ENCODE data around the gene EWSR1.

EWSR1 gene

DNA sequence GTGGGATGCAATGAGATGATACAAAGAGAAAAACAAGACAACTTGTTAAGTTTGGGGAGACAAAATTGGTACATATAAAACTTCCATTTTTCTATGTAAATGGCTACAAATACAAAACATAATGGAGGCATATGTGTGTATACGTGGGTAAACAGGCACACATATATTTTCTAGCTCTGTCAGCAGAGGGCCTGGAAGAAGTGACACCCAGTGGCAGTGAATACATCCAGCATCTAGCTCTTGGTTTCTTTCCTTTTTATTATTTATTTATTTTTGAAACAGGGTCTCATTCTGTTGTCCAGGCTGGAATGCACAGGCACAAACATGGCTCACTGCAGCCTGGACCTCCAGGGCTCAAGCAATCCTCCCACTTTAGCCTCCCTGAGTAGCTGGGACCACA lies 52.5 kb downstream of the EWSR1 start:
- DNase-seq (ENCODE audit: low spot score): no peak

DNA sequence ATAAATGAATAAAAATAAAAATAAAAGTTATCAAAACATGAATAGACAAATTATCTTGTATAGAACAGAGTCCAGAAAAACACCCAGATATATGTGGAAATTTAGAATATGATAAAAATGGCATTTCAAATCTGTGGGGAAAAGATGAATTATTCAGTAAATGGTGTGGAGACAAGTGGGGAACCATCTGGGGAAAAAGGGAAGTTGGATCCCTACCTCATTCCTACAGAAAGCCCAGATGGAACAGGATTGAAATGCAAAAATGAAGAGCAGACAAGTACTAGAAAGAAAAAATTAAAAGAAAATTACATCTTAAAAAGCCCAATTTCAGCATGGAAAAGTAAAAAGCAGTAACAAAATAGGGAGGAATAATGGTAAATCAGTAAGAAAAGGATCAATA lies 55.6 kb downstream of the EWSR1 start:
- no peak for DNase-seq (ENCODE audit: low spot score)

DNA sequence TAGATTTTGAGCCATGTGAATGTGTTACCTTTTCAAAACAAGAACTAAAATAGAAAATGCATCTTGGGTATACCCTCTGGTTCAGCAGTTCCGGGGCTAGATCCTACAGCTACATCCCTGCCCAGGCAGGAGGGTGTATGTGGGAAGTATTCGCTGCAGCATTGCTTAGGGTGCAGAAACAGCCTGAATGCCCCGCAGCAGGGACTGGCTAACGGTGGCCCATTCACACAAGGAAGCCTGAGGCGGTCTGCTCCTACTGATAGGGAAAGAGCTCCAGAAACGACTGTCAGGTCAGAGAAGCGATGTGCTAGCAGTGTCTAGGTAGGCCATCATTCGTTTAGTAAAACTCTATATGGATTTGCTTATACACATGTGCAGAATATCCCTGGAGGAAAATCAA lies 57.3 kb downstream of the EWSR1 start:
- no peak for DNase-seq (ENCODE audit: low spot score)

DNA sequence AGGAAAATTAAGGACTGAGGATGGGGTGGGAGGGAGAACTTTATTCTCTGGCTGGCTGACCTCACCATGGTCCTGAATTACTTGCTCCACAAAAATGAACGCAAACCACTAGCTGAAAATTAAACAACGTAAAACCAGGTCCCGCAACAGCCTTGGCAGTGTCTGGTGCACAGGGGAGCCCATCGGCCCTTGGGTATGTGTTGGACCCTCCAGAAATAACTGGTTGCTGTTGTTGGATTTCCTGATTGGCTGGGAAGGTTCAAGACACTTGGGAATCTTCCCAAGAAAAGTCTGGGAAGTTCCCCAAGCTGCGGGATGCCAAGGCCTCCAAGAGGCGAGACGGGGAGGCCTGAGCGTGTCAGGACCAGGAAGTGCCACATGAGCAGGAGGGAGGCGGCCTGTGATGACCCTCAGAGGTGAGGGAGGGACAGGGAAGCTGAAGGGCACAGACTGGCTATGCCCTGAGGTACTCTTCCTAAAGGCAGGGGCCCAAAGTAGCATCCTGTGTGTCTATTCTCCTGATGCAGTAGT lies 57.8 kb downstream of the EWSR1 start:
- DNase-seq (ENCODE audit: low spot score): no peak

DNA sequence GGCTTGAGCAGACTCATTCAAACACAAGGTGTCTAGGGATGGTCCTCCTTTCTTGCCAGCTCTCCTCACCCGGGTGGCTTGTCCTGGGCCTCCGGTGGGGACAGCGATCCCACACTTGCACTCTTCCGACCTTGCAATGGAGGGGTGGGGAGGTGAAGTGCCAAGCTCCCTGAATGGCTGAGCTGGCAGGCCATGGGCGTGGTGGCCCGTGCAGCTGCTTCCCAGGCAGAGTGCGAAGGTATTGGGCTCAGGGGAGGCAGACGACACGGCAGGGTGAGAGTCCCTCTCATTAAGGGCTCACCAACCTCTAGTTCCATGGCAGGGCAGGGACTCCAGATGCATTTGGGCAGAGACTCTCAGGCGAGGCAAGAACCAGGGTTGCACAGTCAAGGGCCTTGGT lies 58.4 kb downstream of the EWSR1 start:
- DNase-seq (ENCODE audit: low spot score): no peak

DNA sequence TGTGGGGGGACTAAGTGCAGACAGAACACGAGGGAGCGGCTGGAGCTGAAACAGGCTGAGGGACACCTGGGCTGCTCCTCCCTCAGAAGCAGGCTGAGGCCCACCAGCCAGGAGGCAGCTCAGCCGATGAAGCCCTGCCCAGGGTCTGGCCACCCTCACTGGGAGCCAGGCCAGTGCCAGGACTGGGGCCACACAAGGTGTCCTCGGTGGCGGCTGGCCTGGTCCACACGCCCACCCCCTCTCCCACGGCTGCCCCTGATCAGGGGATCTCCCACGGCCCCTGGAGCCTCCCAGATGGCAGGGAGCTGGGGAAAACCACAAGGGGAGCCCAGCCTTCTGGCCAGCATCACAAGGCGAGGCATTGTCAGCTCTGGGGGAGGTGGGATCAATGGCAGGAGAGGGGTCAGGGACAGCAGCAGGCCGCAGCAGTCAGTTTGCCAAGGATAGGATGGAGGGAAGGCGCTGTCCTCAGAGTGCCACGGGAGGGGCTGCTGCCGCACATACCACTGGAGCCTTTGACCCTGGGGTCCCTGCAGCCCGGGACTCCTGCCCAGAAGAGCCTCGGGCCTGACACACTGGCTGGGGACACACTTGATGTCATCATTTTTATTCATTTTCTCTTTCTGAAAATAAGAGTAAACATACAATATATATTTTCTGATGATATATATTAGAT lies 59.2 kb downstream of the EWSR1 start:
- no peak for DNase-seq (ENCODE audit: low spot score)

DNA sequence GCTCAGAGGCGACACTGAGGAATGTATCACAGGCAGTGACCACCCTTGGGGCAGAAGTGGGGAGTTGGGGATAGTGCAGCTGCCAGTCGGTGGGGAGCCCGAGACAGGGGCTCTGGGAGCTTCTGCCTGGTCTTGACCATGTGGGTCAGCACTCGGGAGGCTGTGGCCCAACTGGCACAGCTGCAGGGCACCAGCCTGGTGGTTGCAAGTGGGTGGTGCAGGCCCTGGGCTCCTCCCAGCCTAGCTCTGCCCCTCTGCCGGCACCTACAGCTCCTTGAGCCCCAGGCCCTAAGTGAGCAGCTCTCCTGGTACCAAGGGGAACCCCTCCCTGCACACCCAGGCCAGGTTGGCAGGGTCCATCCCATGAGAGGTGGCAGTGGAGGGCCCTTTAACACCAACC lies 60.0 kb downstream of the EWSR1 start:
- no peak for DNase-seq (ENCODE audit: low spot score)

DNA sequence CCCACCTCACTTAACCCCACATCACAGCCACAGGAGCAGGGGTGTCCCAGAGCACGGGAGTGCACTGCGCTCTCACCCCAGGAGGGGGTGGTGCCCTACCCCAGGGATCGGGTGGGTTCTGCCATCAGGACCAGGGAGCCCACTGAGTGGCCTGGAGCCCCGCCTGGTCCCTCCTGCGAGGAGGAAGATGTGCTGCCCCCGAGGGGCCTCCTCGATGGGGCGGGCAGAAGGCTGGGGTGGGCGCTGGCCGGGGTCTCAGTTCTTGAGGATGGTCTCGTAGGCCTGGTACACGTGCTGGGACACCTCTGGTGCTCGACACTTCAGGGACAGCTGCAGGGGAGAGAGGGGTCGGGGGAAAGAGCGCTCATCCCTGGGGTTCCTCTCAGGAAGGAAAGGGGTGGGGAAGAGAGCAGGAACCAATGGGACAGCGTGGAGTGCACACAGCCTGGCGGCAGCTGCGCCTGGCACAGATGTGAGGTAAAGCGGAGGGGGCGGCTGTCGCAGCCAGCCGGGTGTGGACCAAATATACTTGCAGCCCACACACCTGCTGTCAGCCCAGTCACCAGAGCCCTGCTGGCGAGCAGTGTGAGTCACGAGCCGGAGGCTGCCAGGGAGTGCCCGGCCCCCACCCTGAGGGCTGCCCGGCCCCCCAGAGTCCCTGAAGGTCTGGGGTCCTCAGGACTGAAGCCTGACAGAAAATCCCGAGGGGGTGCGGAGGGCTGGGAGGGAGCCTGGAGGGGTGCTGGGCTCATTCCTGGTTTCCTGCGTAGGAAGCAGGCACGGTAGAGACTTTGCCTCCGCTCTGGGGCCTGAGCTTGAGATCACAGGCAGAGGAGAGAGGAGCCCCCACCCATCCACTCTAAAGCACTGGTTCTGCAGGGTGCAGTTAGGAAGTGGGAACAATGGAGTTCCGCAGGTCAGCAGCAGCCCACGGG lies 60.8 kb downstream of the EWSR1 start:
- DNase-seq (ENCODE audit: low spot score): no peak

DNA sequence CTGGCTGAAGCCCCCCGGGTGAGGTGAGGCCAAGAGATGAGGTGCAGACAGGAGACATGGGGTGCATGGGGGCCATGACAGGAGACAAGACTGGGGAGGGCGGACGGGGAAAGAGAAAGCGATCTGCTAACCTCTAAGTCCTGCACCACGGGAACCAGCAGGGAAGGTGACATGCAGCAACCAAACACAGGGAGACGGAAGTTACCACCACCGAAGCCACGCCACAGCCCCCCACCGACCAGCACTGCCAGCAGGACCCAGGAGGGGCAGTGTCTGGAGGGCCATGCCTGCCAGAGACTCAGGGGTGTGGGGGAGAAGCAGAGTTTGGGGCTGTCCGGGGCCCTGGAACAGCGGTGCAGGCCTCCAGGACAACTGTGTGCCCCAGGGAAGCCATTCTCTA lies 61.5 kb downstream of the EWSR1 start:
- no peak for DNase-seq (ENCODE audit: low spot score)

DNA sequence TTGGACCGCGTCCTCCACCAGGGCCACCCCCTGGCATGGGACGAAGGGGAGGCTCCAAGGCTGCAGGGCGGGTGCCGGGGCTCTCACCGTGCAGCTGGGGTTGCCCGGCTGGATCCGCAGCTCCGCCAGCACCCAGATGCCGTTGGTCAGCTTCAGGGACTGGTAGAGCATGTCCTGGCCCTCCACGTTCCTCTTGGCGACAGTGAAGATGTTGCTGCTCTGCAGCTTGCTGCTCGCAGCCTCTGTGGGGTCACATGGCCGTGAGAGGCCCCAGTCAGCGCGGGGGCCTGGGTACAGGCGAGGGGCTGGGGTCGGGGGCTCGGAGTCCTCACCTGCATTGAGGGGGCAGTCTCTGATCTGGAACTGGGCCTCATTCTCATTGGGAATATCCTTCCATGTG lies 62.2 kb downstream of the EWSR1 start:
- DNase-seq (ENCODE audit: low spot score): no peak

DNA sequence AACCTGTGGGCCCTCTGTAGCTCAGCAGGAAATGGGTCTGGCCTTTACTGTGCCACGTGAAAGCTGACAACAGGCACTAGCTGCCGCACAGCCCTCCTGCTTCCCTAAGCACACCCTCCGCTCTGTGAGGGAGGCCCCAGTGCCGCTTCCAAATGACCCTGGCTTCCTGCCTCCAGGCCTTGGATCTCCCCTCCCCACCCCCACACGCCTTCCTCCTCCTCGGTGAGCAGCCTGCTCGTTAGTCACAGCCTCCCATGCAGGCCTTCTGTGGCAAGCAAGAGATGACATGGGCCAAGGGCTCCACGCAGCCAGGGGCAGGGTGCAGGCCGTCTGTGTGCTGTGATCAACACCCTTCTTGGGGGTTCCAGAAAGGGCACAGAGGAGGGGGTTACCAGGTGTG lies 62.7 kb downstream of the EWSR1 start:
- DNase-seq (ENCODE audit: low spot score): no peak

DNA sequence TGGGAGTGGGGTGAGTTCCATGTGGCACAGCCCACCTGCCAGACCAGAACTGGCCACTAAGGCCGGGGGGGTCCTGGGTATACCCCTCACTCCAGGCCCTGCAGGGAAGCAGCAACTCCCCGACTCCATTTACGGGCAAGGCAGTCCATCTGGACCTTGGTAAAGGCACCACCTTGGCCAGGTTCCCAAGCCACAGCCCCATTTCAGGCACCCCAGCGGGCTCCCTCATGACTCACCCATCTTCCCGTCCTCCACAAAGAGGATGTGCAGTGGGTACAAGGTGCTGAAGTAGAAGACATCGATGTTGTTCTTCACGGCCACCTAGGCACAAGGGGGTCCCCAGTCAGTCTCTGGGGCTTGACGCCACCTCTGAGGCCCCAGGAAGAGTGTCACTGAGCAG lies 63.1 kb downstream of the EWSR1 start:
- no peak for DNase-seq (ENCODE audit: low spot score)

DNA sequence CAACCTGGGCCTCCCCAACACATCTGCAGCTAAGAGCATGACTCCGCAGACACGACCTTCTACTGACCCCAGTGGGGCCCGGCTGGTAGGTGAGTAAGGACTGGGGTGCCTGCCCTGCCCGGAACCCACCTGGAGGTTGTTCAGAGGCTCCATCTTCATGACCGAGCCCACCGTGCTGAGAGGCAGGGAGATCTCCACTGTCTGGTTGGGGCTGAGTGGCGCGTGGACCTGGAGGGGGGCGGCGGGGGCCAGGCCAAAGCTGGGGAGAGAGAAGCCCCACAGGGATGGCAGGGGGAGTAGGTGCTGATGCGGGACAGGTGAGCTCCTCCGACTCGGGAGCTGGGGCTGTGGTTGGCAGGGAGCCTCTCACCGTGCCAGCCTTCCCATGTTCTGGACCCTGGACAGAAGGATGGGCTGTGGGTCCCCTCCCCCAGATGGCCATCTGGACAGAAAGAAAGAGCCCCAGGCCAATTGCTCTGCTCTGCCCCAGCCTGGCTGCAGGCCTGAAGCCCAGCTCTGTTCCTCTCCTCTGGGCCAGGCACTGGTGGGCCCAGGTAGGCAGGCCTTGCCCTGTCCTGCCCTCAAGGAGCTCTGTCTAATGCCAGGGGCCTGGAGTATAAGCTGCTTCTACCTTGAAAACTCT lies 63.7 kb downstream of the EWSR1 start:
- DNase-seq (ENCODE audit: low spot score): no peak

DNA sequence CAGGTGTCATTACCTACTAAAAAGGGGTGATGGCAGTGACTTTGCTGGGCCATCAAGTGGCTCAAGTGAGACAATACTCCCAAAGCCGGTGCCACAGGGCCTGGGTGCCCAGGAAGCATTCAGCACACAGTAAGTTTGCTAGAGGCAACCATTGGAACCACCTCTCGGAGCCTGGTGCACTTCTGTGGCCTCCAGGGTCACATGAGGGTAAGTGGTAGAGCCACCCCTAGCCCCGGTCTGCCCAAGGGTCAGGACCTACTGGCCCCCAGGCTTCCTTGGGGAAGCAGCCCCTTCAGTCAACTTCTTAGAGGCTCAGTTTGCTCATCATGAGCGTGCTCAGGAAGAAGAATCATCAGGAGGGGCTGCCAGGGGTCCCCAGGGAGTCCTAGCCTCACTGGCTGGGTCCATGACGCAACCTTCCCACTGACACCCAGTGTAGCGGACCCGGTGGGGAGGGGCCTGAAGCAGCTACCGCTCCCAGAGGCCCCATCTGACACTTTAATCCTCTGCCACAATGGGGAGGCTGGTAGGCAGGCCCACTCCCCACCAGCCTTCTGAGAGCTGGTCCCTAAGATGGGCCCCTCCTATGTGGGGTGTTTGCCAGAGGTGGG lies 64.9 kb downstream of the EWSR1 start:
- DNase-seq (ENCODE audit: low spot score): no peak

DNA sequence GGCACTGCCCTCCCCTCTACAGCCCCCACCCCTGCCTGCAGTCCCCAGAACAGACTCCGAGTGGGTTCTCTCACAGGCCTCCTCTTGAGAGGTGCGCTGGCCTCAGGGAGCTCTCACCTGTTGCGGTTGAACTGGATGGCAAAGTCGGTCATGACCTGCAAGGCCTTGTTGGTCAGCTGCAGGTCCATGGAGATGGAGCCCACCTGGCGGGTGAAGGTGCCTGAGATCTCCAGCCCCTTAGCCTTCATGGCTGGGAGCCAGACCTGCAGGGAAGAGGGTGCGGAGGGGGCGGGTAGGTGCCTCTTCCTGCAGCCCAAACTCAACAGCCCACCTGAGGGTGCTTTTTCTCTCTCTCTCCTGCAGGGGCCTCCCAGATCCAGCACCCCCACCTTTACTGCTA lies 66.1 kb downstream of the EWSR1 start:
- DNase-seq (ENCODE audit: low spot score): no peak

DNA sequence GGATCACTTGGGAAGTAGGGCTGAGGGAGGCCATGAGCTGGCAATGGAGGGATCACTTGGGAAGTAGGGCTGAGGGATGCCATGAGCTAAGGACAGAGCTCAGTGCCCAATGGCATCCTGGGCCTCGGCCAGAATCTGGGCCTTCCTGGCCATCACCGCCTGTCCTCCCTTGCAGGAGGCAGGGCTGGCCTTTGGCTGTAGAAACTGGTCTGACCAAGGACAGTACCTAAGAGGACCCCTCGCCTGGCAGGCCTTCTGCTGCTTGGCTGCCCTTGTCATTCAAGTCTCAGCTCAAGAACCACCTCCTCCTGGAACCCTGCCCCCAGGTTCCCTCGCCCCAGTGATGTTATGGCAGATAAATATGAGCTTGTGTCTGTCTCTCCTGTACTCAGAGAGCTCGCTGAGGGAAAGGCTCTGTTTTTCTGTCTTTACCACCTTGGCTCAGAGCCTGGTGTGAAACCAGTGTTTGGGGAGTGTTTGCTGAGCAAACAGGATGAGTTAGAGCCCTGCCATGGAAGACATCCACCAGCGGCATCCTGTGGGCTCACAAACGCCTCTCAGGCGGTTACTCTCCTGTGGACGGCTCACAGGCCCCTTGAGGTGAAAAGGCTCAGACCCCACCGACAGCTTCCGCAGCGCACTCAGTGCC lies 66.8 kb downstream of the EWSR1 start:
- DNase-seq (ENCODE audit: low spot score): no peak

DNA sequence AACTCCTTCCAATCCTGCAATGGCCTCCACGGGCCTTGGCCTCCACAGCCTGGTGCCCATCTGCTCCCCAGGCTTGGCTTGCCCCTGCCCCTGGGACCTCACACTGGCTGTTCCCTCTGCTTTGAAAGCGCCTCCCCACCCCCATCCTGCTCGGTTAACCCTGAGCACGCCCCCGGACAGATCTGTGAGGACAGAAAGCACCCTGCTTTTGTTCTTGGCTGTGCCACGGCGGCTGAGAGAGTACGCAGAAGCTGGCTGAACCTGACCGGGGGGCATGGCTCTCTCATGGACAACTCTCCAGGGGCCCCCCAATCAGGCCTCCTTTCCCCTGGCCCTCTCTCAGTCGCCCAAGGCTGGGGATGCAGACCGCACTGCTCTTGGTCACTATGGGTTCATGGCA lies 67.6 kb downstream of the EWSR1 start:
- no peak for DNase-seq (ENCODE audit: low spot score)

DNA sequence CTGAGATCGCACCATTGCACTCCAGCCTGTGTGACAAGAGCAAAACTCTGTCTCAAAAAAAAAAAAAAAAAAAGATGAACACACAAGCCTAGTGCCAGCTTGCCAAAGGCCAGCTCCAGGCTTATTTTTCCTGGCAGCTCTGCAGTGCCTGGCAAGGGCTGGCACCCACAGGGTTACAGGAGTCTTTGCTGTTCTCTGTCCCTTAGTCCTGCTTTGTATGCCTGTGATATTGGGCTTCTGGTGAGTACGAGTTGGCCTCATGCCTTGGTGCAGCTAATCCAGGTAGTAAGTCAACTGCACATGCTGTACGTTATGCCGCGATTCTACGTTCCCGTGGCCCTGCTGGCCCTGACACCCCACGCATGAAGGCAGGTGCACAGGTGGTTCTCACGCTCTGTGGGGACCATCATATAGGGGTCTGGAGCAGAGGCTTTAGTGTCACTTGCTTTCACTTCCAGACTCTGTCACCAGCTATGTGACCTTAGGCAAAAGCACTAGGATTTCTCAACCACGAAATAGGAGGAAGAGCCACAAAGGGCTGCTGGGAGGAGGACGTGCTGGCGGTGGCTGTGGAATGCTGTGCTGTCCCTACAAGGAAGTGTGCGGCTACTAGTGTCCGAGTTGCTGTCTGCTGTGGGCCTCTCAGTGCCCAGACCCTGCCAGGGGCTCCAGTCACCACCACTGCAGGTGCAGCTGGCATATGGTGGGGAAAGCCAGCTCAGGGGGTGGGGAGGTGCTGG lies 68.9 kb downstream of the EWSR1 start:
- no peak for DNase-seq (ENCODE audit: low spot score)

DNA sequence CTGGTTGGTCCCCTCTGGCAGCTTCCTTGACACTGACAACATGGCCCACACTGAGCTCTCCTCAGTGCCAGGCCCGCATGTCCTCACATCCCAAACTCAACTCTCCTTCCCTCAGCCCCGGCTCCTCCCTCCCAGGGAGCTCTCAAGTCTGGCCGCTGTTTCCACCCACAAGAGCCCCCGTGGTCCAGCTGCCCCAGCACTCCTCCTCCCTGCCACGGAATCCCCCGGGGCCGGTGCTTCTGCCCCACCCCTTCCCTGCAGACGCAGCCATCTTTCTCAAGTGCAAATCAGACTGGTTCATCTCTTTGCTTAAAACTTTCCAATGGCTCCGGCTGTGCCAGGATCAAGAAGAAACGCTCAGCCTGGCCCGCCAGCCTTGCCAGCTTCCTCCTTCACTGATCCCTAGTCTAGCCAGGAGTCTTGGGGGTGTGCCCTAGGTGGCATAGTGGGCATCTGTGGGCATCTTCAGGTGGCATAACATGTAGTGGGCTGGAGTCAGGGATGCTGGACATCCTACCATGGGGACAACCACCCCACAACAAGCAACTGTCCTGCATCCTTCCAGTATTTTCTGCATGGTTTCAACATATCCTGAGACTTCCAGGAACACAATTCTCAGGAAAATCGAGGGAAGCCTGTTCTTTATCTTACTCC lies 69.7 kb downstream of the EWSR1 start:
- no peak for DNase-seq (ENCODE audit: low spot score)

DNA sequence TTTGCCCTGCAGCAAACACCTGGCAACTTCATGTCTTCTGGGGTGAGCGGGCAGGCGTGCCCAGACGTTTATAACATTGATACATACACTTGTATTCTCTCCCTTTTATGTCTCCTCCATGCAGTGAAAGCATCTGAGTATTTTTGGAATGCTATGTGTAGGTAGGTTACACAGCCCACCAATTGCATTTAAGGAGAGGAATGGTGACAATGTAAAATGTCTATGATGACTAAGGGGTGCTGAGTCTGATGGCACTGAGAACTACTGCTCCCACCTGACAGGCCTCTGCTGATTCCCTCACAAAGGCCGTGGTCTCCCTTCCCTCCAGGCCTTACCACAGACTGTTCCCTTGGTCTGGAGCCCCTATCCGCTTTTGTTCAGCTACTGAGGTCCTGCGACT lies 70.3 kb downstream of the EWSR1 start:
- DNase-seq (ENCODE audit: low spot score): no peak
